Stimulated activated CD4-positive, alpha-beta T cell treated with anti-CD3 and anti-CD28 coated beads, Interleukin-2, amount 100 ng/mL, for 24 hours (primary cell): ENCODE measurements around the gene LGR5.

Experiments used
- DNase-seq, 2 donors: peaks; one replicate each; pipeline ENCODE4 v3.0.0-alpha.2; 2020

LGR5 gene

GRCh38 chr12:71440345-71440762 lies 756 bp downstream of the LGR5 start:
- no peak for DNase-seq

GRCh38 chr12:71440763-71441748 lies 1.5 kb downstream of the LGR5 start:
- peak in 1 of 2 donors; percentile 4 for DNase-seq

GRCh38 chr12:71441836-71442566 lies 2.4 kb downstream of the LGR5 start:
- DNase-seq = no peak

DNA sequence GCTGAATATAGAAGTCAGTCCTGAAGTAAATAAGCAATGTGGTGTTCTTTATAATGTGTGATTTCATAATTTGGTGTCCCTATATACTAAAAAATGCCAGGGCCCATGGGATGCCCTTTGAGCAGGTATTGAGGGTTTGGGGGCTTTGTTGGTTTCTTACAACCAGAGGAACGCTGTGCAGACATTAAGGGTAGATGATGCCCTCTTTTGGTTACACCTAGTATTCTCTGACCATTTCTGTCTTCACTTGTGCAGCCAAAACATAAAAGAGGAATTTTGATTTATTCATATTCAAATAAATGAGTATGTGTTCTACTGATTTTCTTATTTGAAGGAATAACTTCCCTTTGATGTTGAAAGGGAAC lies 3.0 kb downstream of the LGR5 start:
- DNase-seq = no peak

GRCh38 chr12:71445071-71445470 lies 5.5 kb downstream of the LGR5 start:
- no peak for DNase-seq

DNA sequence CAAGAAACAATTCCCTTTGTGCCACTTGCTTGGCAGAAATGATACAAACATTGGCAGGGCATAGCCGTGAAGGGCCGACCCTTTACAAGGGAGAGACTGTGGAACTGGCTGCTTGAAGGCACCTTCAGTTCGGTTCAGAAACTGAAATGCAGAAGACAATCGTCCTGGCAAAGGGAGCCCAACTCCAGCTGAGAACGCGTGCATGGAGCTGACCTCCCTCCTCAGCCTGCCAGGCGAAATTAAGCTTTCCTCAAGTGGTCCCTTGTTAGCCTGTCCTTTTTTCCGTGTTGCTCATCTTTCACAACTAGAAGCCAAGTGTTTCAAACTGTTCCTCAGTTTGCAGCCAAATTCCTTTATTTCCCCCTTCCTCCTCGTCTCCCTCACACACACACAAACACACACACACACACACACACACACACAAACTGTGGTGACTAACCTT lies 8.1 kb downstream of the LGR5 start:
- DNase-seq = no peak

DNA sequence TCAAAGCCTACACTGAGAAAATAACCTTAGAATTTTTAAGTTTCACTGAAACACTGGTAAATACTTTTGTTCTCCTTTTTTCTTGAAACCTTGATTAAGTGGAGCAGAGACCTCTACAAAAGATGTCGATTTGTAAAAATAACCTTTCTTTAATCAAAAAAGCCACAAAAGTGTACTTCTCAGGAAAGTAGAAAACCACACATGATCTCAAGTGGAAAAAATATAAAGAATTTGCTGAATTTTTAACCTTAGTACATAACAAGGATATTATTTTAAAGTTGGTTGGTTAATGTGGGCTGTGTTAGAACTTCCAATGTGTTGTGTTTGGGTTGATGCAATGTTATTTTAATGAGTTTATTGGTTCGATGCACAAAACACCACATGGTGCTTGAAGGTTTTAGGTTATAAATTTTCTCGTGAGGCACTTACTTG lies 8.6 kb downstream of the LGR5 start:
- no peak for DNase-seq

GRCh38 chr12:71449373-71450070 lies 9.9 kb downstream of the LGR5 start:
- DNase-seq = no peak

DNA sequence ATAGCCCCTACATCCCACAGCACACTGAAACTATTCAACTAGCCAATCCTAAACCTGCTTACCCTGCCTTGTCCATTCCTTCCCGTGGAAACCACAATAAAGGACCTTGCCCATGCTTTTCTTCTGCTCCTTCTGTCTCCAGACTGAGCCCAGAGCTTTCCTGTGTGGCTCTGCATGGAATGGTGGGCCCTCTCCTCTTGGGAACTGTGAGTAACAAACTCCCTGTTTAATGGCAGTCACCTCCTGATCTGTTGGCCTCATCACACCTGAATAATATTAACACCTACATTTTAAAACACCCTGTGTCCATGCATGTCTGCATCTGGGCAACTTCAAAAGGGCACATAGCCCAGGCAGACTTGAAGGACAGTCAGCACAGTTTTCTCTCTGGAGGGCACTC lies 12.4 kb downstream of the LGR5 start:
- DNase-seq = no peak

DNA sequence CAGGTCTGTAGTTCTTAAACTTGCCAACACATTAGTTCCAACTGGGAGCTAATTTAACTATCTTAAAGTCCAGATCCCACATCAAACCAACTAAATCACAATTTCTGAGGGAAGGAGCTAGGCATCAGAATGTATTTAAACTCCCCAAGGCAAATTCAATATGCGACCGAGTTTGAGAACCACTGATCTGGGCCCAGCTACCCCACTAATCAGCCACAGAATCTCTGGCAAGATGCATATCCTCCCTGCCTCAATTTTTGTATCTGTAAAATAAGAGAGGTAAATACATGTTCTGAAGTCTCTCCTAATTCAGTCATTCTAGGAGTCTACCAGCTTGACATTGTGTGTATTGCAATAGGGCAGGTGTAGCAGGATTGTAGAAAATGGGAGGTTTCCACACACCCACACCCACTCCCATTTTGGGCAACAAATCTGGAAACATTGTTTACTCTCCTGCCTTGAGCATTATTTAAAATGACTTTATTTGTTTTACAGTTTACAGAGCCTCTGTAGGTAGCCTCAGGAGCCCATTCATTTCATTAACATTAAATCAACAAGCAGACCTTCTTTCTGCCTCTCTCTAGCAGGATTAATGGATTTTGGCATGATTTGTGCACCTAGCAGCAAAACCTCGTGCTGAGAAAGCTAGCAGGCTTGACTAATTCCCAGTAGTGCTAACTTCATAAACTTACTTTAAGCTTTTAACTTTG lies 15.6 kb downstream of the LGR5 start:
- no peak for DNase-seq

GRCh38 chr12:71456316-71456715 lies 16.7 kb downstream of the LGR5 start:
- DNase-seq = no peak

GRCh38 chr12:71456990-71457389 lies 17.4 kb downstream of the LGR5 start:
- no peak for DNase-seq

GRCh38 chr12:71460318-71460717 lies 20.7 kb downstream of the LGR5 start:
- no peak for DNase-seq

- no peak for DNase-seq
Observed at GRCh38 chr12:71460850-71461609, 21.4 kb downstream of the LGR5 start.

GRCh38 chr12:71461787-71462328 lies 22.3 kb downstream of the LGR5 start:
- no peak for DNase-seq

DNA sequence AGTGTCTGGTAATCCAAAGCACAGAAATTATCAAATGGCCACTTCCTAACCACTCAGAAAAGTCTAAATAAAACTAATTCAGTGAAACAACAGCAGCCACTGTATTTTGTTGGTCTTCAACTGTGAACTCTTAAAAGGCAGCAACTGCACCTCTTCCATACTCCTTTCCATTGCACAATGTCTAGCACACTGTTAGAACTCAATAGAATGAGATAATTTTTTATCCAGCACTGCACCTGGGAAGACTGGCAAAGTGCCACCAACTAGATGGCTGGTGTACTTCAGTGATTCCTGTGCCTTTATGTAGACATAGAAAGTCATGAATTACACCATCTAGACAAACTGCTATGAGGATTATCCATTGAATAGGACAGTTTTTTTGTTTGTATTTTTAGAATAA lies 26.2 kb downstream of the LGR5 start:
- no peak for DNase-seq

DNA sequence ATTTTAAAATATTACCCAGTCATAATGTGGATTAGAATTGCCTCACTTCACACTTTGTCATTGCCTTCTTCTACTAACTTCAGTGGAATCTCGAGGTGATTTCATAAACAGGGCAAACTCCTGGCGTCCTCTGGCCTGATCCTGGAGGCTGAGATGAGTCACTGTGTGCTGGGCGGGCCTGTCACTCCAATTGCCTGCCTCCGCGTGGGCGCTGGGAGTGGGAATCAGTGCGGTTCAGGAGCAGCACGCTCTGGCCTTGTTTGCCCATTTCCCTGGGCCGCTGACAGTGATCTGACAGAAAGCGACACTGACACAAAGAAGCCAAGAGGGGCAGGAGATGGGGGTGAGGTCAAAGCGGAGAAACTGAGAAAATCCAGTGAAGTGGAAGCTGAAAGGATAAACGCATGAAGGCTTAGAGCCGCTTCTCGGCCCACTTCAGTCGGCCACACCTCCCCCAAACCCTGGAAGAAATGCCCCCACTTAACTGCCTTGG lies 29.7 kb downstream of the LGR5 start:
- no peak for DNase-seq

GRCh38 chr12:71472441-71472911 lies 32.9 kb downstream of the LGR5 start:
- DNase-seq = no peak

- DNase-seq = no peak
Observed at GRCh38 chr12:71474791-71475190, 35.2 kb downstream of the LGR5 start.

DNA sequence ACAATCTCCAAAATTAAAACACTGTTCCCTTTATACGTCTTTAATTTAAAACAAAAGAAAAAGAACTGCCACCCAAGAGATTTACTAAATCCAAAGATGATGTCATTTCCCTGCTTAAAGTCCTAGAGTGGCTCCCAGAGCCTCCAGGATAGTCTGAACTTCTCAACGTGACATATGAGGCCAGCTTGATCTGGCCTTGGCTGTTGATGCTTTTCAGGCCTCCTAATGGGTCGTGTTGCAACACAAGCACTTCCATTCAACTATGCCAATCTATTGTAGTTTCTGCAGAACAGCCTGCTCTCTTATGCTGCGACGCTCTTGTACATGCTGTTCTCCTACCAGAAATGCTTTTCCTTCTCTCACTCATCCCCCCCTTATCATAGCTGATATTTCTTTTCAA lies 35.7 kb downstream of the LGR5 start:
- DNase-seq = no peak

DNA sequence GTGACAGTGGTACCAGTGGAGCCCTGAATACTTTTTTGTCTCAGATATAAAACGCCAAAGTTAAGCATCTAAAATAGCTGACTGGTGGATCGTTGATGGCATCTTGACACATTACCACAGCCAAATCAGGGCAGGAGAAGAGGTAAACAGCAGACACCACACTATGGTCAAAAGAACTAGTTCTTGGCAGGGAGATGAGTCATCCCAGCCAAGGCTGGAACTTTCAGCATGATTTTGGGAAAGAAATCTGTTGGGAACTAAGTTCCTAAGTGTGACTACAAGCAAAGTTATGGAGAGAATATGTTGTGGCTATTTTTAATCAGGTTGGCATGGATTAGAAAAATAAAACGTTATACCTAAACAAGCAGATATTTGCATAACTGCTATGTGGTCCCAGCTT lies 36.9 kb downstream of the LGR5 start:
- no peak for DNase-seq
